Gastroesophageal sphincter (tissue), 4 donors: ENCODE results near the gene IL12B. TPM values are rescaled to one million over a fixed set of nuclear protein-coding genes. Genes with fewer than 3 reads are reported as not detected.
A peak's percentile ranks its signal among the peaks of the same experiment; 100 is the strongest.

Experiments used
- ATAC-seq: fragments of 150-250 bp; one replicate; pipeline ENCODE4 v1.9.1; 2016; ENCODE audit warnings: mild to moderate bottlenecking, moderate library complexity
- H3K27ac ChIP-seq, 4 donors: fragments of 200-600 bp; sonication (generic) in 3 of 4; 1 replicate in 3 of 4; 2 replicates in 1 of 4; pipeline ENCODE4 v1.5.1; 2016 to 2019
- H3K27me3 ChIP-seq: fragments of 200-600 bp; sonication (generic); one replicate; pipeline ENCODE4 v1.5.1; 2019
- H3K36me3 ChIP-seq, 2 donors: fragments of 200-600 bp; sonication (generic); one replicate each; pipeline ENCODE4 v1.5.1; 2019; ENCODE audit warnings: control low read depth in 1 of 2
- H3K4me1 ChIP-seq, 3 donors: fragments of 200-600 bp; sonication (generic); 1 replicate in 2 of 3; 2 replicates in 1 of 3; pipeline ENCODE4 v1.5.1; 2016 to 2019; ENCODE audit warnings: control low read depth in 2 of 3
- H3K4me3 ChIP-seq, 2 donors: fragments of 200-600 bp; sonication (generic); one replicate each; pipeline ENCODE4 v1.5.1; 2019; ENCODE audit warnings: mild to moderate bottlenecking in 1 of 2, moderate library complexity in 1 of 2
- H3K9me3 ChIP-seq, 3 donors: fragments of 200-600 bp; sonication (generic); one replicate each; pipeline ENCODE4 v1.5.1; 2017 to 2019; ENCODE audit warnings: control low read depth in 2 of 3
- EP300 ChIP-seq: sonication (generic); formaldehyde crosslinking; IDR thresholded peaks from one replicate; pipeline ENCODE4 v1.6.1; 2017; ENCODE audit warnings: antibody characterized with exemption, mild to moderate bottlenecking
- POLR2A ChIP-seq, 2 donors: fragments of 450-650 bp; IDR thresholded peaks; one replicate each; pipeline ENCODE4 v1.6.1; 2017; ENCODE audit warnings: antibody characterized with exemption in 2 of 2, mild to moderate bottlenecking in 2 of 2, moderate library complexity in 1 of 2
- POLR2AphosphoS5 ChIP-seq: sonication (generic); formaldehyde crosslinking; IDR thresholded peaks from one replicate; pipeline ENCODE4 v1.6.1; 2017; ENCODE audit warnings: antibody characterized with exemption
- WGBS, 2 donors: methylation state at CpG; one replicate each; pipeline ENCODE4 v1.1.5; 2018; ENCODE audit warnings: low coverage in 1 of 2; 5-methylcytosine and 5-hydroxymethylcytosine counted together
- total RNA-seq, 4 donors: library from RNA; depleted of rRNA; stranded (reverse); fragments of >200 nt; gene quantifications; one replicate each; pipeline ENCODE4 v1.1.0, GENCODE V29; 2016
- TF ChIP-seq, protein P1 (sequence below), 4 experiments: fragments of 200-600 bp in 2 of 4; fragments of 450-650 bp in 2 of 4; sonication (generic) in 1 of 4; IDR thresholded peaks; one replicate each; pipeline ENCODE4 v1.5.1; 2017 to 2019; ENCODE audit warnings: antibody characterized with exemption in 4 of 4, mild to moderate bottlenecking in 2 of 4, moderate library complexity in 2 of 4

The IL12B gene
- total RNA-seq, 4 donors from 2014 or later, result not detected

- Histone ChIP-seq H3K27ac (no peak overlapping the region), H3K36me3 (no peaks in the 10 kb centered on the region), H3K4me3 (no peak overlapping the region), H3K9me3 (no peaks in the 10 kb centered on the region), H3K4me1 (peaks cover 0 to 11% (median 3%) of the 10 kb centered on the region in 3 donors), H3K27me3 (peaks cover 39% of the 10 kb centered on the region)
- 88 to 90% methylated on average over 3 to 5 of the region's 6 CpGs for WGBS, 2 donors
- no peak for TF ChIP-seq POLR2A (IDR thresholded peaks at IDR 0.05)
- TF ChIP-seq, protein P1, sequence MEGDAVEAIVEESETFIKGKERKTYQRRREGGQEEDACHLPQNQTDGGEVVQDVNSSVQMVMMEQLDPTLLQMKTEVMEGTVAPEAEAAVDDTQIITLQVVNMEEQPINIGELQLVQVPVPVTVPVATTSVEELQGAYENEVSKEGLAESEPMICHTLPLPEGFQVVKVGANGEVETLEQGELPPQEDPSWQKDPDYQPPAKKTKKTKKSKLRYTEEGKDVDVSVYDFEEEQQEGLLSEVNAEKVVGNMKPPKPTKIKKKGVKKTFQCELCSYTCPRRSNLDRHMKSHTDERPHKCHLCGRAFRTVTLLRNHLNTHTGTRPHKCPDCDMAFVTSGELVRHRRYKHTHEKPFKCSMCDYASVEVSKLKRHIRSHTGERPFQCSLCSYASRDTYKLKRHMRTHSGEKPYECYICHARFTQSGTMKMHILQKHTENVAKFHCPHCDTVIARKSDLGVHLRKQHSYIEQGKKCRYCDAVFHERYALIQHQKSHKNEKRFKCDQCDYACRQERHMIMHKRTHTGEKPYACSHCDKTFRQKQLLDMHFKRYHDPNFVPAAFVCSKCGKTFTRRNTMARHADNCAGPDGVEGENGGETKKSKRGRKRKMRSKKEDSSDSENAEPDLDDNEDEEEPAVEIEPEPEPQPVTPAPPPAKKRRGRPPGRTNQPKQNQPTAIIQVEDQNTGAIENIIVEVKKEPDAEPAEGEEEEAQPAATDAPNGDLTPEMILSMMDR (IDR thresholded peaks at IDR 0.05), result no peak
- TF ChIP-seq EP300, result no peak
- TF ChIP-seq POLR2AphosphoS5, result no peak
- no peak for ATAC-seq
Measured at GRCh38 chr5:159332800-159333544, 2.7 kb upstream of the IL12B start.

GRCh38 chr5:159331093-159331973, 1.0 kb upstream of the IL12B start:
- peak overlapping the region in 1 of 2 donors; percentile 44 for H3K4me3 ChIP-seq
- peaks cover 50% of the 10 kb centered on the region for H3K27me3 ChIP-seq
- no peak for TF ChIP-seq POLR2AphosphoS5
- TF ChIP-seq POLR2A (IDR thresholded peaks at IDR 0.05), result no peak
- TF ChIP-seq, protein P1 (IDR thresholded peaks at IDR 0.05), result peak in 3 of 4 experiments; percentile 25 to 73 (median 44)
- WGBS, 2 donors, result 20 to 35% methylated on average over 2 to 4 of the region's 50 CpGs
- no peaks in the 10 kb centered on the region for H3K9me3 ChIP-seq
- H3K36me3 ChIP-seq, result no peaks in the 10 kb centered on the region
- peaks cover 0 to 11% (median 3%) of the 10 kb centered on the region in 3 donors for H3K4me1 ChIP-seq
- peak; percentile 84 for ATAC-seq
- H3K27ac ChIP-seq, result peak overlapping the region in 1 of 4 donors; percentile 63

DNA sequence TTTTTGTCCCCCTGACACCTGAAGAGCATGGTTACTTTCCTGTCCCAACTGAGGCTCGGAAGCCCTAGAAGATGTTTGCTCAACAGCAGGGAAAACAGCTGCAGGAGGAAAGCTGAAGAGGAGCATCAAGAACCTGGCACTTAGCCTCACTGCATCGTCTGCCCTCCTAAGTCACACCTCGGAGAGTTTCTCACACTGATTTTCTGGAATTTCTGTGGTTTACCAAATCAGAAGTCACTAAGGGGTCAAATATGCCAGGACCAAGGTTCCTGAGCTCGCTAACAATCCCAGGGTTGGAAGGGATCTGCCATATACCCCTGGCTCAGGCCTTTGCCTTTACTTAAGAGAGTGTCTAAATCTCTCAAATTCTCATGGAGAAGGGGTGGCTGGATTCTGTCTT, 5.3 kb downstream of the IL12B start:
- no peak overlapping the region for H3K27ac ChIP-seq

GRCh38 chr5:159324102-159324755, 6.1 kb downstream of the IL12B start:
- ATAC-seq, result no peak
- Histone ChIP-seq H3K27ac (no peak overlapping the region), H3K27me3 (peaks cover 35% of the 10 kb centered on the region), H3K4me1 (no peaks in the 10 kb centered on the region), H3K4me3 (no peak overlapping the region), H3K9me3 (no peaks in the 10 kb centered on the region), H3K36me3 (no peaks in the 10 kb centered on the region)
- TF ChIP-seq POLR2A (IDR thresholded peaks at IDR 0.05), result no peak
- TF ChIP-seq EP300, result no peak
- no peak for TF ChIP-seq POLR2AphosphoS5
- TF ChIP-seq, protein P1 (IDR thresholded peaks at IDR 0.05), result no peak
- WGBS, 2 donors, result 83 to 89% methylated on average over 3 of the region's 3 CpGs

More for the DNA sequence above, 5.3 kb downstream of the IL12B start:
- Histone ChIP-seq H3K9me3 (no peaks in the 10 kb centered on the region), H3K4me1 (no peaks in the 10 kb centered on the region), H3K4me3 (no peak overlapping the region), H3K27me3 (peaks cover 38% of the 10 kb centered on the region), H3K36me3 (no peaks in the 10 kb centered on the region)
- ATAC-seq, result no peak
- TF ChIP-seq, protein P1 (IDR thresholded peaks at IDR 0.05), result no peak
- TF ChIP-seq EP300 (no peak), POLR2A (IDR thresholded peaks at IDR 0.05) (no peak), POLR2AphosphoS5 (no peak)
- WGBS, 2 donors, result 39 to 70% methylated on average over 2 to 3 of the region's 4 CpGs
